GM18520 (cell line): Measurements from ENCODE around the gene TJP3.
"Not testable (repeated sequence)": the region's sequence is repeated elsewhere in the genome, so short reads cannot be mapped to it uniquely, and the experiment has no call there.

ENCODE experiments used
- ATAC-seq: cut with Tn5 transposase; IDR thresholded peaks from one replicate; pipeline ENCODE4 v1.9.1; 2021; ENCODE audit not compliant: unreplicated experiment

The TJP3 gene

DNA sequence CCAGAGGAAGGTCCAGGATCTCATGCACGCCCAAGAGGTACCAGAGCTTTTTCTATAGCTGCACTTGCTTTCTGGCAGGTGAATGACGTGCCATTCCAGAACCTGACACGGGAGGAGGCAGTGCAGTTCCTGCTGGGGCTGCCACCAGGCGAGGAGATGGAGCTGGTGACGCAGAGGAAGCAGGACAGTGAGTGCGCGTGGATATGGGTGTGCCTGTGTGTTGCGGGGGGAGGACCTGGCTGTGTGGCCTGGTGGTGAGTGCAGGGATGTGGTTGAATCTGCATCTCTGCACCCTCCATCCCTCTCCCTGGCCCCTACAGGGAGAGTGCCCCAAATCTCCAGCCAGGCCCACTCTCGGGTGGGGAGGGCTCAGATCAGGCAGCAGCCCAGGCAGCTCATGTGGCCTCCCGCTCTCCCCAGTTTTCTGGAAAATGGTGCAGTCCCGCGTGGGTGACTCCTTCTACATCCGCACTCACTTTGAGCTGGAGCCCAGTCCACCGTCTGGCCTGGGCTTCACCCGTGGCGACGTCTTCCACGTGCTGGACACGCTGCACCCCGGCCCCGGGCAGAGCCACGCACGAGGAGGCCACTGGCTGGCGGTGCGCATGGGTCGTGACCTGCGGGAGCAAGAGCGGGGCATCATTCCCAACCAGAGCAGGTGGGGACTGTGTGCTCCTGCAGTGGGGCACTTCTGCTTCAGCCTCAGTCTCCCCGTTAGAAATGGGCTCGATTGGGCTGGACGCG lies 30.5 kb downstream of the TJP3 start:
- ATAC-seq, result no peak

DNA sequence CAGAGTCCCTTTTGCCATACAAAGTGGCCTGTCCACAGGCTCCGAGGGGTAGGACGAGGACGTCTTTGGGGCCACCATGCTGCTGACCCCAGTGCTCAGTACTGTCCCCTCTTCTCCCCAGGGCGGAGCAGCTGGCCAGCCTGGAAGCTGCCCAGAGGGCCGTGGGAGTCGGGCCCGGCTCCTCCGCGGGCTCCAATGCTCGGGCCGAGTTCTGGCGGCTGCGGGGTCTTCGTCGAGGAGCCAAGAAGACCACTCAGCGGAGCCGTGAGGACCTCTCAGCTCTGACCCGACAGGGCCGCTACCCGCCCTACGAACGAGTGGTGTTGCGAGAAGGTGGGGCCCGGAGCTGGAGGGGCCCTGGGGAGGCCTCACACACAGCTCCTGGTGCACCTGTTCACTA lies 32.2 kb downstream of the TJP3 start:
- ATAC-seq, result no peak

DNA sequence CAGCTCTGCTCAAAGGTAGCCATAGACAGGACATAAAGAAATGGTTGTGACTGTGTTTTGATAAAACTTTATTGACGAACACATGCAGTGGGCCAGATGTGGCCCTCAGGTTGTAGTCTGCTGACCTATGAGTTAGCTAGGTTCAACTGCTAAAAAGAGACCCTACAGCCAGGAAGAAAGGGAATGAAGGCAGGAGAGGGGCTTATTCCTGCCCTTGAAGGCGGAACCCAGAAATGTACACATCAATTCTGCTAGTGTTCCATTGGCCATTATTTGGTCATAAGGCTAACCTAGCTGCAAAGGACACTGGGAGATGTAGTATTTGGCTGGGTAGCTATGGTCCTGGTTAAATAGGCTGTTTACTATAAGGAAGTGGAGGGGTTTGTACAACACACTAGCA lies 35.3 kb downstream of the TJP3 start:
- no peak for ATAC-seq

DNA sequence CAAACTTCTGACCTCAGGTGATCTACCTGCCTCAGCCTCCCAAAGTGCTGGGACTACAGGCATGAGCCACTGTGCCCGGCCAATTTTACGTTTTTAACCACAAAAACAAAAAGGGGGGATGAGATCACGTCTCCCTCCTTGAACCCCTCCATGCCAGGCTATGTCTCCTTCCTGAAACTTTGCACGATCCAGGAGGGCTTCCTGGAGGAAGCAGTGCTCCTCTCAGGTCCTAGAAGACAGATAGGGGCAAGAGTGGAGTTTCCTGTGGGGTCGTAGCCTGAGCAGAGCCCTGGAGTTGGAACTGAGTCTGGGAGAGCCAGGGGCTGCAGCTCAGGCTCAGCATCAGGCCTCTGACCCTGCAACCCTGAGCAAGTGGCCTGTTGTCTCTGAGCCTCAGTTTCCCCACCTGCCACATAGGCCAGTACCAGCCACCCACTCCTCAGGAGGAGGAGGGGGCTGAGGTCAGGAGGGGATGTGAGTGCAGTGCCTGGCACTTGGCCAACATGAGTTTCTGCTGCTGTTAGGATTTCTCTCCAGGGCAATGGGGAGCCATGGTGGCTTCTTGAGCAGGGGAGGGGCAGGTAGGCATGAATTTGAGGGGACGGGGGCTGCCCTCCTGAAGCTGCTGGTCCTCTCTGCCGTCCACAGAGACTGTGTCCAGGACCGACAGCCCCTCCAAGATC lies 37.3 kb downstream of the TJP3 start:
- no peak for ATAC-seq

DNA sequence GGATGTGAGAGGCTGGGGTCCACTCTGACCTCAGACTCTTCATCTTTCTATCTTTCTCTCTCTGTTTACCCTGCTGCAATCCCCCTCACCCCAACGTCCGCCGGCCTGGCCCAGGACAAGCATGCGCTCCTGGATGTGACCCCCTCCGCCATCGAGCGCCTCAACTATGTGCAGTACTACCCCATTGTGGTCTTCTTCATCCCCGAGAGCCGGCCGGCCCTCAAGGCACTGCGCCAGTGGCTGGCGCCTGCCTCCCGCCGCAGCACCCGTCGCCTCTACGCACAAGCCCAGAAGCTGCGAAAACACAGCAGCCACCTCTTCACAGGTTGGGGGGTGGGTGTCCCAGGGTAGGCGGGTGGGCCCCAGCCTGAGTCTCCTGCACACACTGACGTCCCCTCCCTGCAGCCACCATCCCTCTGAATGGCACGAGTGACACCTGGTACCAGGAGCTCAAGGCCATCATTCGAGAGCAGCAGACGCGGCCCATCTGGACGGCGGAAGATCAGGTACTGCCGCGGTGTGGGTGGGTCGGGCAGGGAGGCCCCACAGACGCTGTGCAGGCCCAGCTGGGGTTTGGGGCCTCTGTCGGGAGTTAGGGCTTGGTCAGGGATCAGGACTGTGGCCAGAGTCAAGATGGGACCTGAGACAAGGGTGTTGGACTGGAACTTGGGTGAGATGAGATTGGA lies 38.3 kb downstream of the TJP3 start:
- ATAC-seq, result no peak

DNA sequence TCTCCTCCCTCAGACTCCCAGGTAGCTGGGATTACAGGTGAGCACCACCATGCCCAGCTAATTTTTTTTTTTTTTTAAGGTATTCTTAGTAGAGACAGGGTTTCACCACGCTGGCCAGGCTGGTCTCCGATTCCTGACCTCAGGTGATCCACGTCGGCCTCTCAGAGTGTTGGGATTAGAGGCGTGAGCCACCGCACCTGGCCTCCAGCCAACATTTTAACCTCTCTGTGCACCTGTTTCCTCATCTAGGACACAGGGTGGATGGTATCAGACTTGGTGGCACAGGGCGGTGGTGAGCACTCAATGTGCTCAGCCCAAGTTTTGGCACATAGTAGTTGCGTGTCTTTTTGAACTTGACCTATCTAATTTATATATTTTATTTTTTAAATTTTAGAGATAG lies 40.8 kb downstream of the TJP3 start:
- no peak for ATAC-seq

DNA sequence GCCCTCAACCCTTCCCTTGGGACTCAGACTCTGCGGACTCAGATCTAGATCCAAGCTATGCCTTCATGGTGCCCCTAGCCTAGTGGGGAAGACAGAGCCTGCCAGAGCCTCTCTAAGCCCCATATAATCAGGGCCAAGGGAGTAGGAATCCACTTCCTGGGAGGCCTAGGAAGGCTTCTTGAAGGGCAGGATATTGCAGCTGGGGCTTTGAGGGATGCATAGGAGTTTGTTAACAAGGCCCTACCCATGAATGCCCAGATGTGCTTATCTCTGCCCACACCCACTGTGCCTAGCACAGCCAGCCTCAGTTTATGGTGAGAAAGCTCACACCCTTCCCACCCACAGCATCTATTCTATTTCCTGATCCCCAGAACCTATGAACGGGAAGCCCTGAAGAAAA lies 42.0 kb downstream of the TJP3 start:
- no peak for ATAC-seq

DNA sequence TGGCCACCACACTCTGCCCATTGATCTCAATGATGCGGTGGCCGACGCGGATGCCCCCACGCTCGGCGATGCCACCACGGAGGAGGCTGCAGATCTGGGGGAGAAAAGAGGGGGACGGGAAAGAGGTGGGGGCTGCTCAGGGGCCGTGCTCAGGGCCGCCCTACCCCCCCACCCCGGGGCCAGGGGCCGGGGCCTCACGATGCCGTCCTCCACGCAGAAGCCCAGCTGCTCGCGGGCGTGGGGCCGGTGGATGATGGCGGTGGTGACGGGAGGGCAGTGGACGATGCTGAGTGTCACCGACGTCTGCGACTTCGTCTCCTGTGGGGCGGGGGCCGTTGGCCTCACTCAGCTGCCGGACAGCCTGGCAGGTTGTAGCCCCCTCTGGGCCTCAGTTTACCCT lies 43.1 kb downstream of the TJP3 start:
- no peak for ATAC-seq

DNA sequence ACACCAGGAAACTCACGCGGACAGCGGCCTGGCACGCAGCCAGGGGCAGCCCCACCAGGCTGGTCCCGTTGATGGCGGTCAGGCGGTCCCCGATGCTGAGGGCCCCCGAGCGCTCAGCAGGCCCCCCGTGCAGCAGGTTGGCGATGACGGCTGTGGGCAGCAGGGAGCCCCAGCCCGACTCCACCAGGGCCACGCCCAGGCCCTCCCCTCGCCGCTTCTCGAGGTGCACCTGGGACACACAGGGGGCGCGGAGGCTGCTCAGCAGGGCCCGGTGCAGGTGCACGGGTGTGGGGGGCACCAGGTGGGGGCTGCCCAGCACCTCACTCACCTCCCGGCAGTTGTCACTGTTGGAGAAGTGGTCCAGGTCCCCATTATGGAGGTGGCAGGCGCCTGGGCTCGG lies 44.3 kb downstream of the TJP3 start:
- ATAC-seq, result no peak

DNA sequence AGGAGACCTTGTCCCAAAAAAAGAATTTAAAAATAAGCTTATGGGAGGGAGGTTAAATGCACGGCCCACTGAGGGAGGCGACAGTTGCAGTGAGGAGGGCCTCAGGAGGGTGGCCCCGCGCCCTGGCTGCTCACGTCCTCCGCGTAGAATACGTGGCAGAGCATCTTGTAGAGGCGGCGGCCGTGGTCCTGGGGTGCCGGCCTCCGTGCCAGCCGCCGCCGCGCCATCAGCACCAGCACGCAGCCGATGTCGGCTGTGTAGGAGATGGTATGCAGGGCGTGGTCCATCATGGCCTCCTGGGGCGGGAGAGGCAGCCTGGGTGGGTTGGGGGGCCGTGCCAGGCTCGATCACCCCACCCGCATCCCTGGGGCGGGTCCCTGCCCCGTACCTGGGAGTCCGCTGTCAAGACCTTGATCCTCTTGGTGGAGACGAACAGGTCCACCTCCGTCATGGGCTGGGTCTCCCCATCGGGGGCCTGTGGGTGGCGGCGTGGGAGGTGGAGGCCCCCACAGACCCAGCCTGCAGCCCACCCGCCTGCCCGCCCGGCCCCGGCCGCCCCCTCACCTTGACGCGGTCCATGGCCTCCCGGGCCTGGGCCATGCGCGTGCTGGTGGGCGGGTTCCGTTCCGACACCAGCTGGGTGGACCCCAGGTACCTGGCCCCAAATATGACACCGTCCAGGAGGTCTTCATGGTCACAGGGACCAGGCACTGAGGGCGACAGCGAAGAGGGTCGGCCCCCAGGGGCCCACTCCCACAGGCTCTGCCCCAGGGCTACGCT lies 45.6 kb downstream of the TJP3 start:
- no peak for ATAC-seq

DNA sequence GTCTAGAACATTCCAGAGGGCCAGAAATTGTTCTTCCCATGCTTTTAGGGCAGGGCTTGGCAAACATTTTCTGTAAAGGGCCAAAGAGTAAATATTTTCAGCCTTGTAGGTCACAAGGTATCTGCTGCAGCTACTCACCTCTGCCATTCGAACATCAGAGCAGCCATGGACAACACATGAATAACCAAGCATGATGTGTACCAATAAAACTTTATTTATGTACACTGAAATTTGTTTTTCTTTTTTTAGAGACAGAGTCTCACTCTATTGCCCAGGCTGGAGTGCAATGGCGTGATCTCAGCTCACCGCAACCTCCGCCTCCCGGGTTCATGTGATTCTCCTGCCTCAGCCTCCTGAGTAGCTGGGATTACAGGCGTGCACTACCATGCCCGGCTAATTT lies 49.5 kb downstream of the TJP3 start:
- ATAC-seq, result not testable (repeated sequence)

DNA sequence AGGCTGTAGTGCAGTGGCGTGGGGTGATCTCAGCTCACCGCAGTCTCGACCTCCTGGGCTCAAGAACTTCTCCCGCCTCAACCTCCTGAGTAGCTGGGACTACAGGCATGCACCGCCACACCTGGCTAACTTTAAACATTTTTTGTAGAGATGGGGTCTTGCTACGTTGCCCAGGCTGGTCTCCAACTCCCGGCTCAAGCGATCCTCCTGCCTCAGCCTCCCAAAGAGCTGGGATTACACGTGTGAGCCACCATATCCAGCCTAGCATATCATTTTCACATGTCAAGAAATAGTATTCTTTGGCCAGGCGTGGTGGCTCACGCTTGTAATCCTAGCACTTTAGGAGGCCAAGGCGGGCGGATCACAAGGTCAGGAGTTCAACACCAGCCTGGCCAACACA lies 50.1 kb downstream of the TJP3 start:
- not testable (repeated sequence) for ATAC-seq

DNA sequence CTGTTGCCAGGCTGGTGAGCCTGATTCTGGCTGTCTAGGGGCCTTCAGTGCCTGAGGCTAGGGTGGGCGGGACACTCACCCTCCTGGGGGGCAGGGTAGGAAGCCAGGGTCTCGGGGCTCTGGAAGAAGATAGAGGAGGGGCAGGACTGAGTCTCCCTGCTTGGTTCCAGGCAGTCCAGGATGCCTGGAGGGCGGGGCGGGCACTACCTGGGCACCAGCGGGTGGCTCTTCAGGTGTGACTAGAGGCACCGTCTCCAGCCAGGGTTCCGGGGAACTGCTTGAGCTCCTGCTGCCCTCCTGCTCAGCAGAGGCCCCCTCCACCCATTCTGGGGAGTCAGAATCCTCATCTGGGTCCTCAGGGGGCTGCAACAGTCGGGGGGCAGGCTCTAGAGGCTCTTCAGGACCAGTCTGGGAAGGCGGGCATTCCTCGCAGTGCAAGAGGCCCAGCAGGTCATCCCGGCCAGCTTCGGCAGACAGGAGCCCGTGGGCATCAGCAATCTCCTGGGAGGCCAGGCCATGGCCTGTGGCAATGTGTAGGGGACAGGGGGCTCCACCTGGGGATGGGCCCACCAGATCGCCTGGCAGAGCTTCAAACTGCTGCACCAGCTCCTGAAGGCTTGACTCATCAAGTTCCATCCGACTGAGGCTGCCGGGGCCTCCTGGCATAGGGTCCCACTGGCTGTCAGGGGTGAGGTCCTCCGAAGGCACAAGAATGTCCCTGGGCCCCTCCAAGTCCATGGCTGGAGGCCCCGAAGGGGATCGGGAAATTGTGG lies 51.5 kb downstream of the TJP3 start:
- ATAC-seq, result no peak

DNA sequence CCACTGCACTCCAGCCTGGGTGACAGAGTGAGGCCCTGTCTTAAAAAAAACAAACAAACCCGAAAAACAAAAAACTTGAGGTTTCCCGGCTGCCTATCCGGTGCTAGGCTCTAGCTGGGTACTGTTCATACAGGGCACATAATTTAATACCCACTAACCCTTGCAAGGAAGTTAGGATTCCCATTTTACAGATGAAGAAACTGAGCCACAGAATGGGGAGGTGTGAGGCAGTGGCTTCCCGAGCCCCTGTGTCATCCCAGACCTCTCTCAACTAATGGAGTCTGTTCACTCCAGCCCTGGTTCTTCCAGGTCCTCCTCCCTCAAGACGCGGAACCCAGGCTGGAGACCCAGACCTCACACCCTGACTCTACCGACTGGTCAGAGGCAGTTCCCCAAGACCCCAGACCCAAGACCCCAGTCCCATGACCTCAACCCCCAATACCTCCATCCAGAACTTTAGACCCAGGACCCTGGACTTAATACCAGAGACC lies 52.7 kb downstream of the TJP3 start:
- ATAC-seq, result no peak

DNA sequence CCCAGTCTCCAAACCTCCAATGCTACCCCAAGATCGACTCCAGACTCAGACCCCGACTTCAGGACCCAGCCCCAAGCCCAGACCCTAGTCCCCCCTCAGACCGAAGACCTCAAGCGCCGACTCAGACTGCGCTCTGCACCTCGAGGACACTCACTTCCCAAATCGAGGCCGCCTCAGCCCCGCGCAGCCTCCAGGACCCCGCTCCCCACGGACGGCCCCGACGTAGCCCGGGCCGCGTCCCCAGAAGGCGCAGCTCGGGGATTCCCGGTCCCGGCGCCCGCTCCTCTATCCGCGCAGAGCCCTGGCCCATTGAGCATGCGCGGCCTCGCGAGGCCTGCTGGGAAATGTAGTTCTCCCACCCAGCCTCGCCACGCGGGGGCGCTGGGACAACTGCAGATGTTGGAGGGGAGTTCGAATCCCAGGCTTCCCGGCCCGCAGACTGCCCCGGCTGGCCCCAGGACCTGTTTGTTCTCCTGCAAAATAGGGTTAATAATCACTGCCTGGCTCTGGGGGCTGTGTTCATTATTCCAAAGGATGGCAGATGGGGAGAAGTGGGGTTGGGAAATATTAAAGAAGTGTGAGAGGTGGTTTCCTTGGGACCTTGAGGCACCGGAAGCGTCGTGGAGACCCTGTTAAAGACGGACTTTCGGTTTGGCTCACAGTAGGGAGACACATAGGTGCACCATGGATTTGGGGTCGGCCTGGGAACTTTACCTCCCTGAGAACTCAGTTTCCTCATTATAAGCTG lies 53.4 kb downstream of the TJP3 start, which contains the start of gene APBA3:
Gene APBA3, minus strand, starts transcription at position 311 of the 748 bp plus-strand sequence. CDS start 1,428 bp downstream, outside the sequence.
- peak; percentile 36 for ATAC-seq

DNA sequence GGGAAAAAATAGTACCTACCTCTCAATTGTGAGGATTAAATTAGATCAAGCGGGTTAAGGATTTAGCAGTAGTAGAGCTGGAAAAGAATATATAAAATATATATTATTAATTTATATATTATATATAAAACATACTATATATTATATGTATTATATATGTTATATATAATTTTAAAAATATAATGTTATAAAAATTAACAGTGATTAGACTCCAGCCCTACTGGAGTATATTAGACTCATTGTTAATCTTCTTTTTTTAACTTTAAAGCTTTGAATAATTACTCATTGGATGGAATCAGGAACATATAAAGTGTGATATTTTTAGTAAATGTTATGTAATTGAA lies 53.9 kb downstream of the TJP3 start:
- no peak for ATAC-seq

DNA sequence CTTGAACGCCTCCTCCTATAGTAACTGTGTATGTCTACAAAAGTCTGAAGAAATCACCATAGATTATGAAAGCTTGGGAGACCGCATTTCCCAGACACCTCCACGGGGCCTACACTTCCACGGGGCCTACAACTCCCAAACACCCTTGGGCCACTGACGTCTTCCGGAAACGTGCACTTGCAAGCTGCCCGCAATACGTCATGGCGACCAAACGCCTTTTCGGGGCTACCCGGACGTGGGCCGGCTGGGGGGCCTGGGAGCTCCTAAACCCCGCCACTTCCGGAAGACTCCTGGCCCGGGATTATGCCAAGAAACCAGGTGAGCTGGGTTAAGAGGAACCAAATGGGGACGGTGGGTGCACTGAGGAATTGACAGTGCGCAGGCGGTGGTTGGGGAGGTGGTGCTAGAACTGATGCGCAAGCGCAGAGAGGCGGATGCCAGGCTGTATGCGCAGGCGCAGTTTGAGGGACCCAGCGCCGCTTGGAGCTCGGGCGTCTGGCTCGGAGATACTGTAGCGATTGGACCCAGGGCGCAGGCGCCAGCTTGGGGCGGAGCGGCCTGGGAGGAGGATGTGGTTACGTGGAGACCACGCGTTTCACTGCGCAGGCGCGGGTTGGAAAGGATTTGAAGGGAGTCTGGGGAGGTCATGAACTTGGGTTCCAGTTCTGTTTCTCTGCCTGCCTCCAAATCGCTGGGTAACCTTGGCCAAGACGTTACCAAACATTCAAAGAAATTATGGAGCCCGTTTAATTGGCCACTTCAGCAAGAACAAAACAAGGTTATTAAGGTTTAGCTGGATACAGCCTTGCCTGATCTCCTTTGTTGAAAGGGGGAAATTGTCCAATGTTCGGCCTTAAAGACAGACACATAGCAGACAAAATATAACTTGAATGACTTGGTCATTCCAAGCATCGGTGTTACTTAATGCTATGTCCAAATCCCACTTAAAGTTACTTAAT lies 54.6 kb downstream of the TJP3 start, which contains the start of gene MRPL54:
Gene MRPL54, plus strand, starts transcription at position 182 of the 959 bp plus-strand sequence. Its CDS starts 19 bp downstream, at position 201.
- peak; percentile 70 for ATAC-seq

DNA sequence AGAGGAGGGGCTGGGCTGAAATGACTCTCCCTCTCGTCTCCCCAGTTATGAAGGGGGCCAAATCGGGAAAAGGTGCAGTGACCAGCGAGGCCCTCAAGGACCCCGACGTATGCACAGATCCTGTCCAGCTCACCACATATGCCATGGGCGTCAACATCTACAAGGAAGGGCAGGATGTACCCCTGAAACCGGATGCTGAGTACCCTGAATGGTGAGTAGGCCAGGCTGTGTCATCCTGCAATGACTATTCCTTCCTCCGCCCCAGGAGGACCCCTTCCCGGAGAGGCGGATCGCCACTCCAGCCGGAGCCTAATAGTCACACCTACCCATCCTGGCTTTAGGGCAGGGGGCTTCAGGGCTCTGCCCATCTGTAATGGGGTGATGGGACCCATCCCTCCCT lies 56.9 kb downstream of the TJP3 start:
- no peak for ATAC-seq
